ENCODE results near the gene WDR44.

- TF ChIP-seq CTCF (IDR thresholded peaks at IDR 0.05) (no peak), POLR2AphosphoS5 (IDR thresholded peaks at IDR 0.05; ENCODE audit: low read depth, low read length) (no peak), SIN3A (IDR thresholded peaks at IDR 0.05; ENCODE audit: borderline replicate concordance, insufficient read depth, low read depth, low read length) (no peak)
- TF ChIP-seq, protein P1, sequence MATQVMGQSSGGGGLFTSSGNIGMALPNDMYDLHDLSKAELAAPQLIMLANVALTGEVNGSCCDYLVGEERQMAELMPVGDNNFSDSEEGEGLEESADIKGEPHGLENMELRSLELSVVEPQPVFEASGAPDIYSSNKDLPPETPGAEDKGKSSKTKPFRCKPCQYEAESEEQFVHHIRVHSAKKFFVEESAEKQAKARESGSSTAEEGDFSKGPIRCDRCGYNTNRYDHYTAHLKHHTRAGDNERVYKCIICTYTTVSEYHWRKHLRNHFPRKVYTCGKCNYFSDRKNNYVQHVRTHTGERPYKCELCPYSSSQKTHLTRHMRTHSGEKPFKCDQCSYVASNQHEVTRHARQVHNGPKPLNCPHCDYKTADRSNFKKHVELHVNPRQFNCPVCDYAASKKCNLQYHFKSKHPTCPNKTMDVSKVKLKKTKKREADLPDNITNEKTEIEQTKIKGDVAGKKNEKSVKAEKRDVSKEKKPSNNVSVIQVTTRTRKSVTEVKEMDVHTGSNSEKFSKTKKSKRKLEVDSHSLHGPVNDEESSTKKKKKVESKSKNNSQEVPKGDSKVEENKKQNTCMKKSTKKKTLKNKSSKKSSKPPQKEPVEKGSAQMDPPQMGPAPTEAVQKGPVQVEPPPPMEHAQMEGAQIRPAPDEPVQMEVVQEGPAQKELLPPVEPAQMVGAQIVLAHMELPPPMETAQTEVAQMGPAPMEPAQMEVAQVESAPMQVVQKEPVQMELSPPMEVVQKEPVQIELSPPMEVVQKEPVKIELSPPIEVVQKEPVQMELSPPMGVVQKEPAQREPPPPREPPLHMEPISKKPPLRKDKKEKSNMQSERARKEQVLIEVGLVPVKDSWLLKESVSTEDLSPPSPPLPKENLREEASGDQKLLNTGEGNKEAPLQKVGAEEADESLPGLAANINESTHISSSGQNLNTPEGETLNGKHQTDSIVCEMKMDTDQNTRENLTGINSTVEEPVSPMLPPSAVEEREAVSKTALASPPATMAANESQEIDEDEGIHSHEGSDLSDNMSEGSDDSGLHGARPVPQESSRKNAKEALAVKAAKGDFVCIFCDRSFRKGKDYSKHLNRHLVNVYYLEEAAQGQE (IDR thresholded peaks at IDR 0.05; ENCODE audit: insufficient read depth in 1 of 2, low read depth in 2 of 2, low read length in 1 of 2), result no peak
Measured at GRCh38 chrX:118480172-118480571, 134.3 kb downstream of the WDR44 start.
